Effector memory CD4-positive, alpha-beta T cell (primary cell): ENCODE results near the gene FBXL7.

Experiments
- DNase-seq, 3 donors: peaks; one replicate each; pipeline ENCODE4 v3.0.0-alpha.2; 2020
- H3K27ac ChIP-seq: 2 replicates; pipeline ENCODE4 v1.7.0; 2013; ENCODE audit warnings: mild to moderate bottlenecking, low read length, moderate library complexity; ENCODE audit not compliant: insufficient read depth, poor library complexity, severe bottlenecking
- H3K27me3 ChIP-seq: replicated peaks from 2 replicates; pipeline ENCODE4 v1.7.0; 2013; ENCODE audit warnings: mild to moderate bottlenecking, low read length; ENCODE audit not compliant: insufficient read depth, control insufficient read depth, poor library complexity, severe bottlenecking
- H3K36me3 ChIP-seq: 2 replicates; pipeline ENCODE4 v1.7.0; 2013; ENCODE audit warnings: mild to moderate bottlenecking, low read length, moderate library complexity; ENCODE audit not compliant: control insufficient read depth, insufficient read depth
- H3K4me1 ChIP-seq: 2 replicates; pipeline ENCODE4 v1.7.0; 2013; ENCODE audit warnings: low read length, mild to moderate bottlenecking; ENCODE audit not compliant: control insufficient read depth, insufficient read depth, poor library complexity, severe bottlenecking
- H3K4me3 ChIP-seq: 2 replicates; pipeline ENCODE4 v1.7.0; 2013; ENCODE audit warnings: low read length, low read depth, mild to moderate bottlenecking; ENCODE audit not compliant: insufficient read depth, poor library complexity, severe bottlenecking
- H3K9me3 ChIP-seq: 2 replicates; pipeline ENCODE4 v1.7.0; 2013; ENCODE audit warnings: mild to moderate bottlenecking, low read length, moderate library complexity; ENCODE audit not compliant: control insufficient read depth

FBXL7 gene

GRCh38 chr5:15476977-15477376, 23.0 kb upstream of the FBXL7 start:
- no peak for DNase-seq
- H3K27me3 ChIP-seq = no peaks in the 10 kb centered on the region
- no peaks in the 10 kb centered on the region for H3K36me3 ChIP-seq
- H3K27ac ChIP-seq = no peak overlapping the region
- no peaks in the 10 kb centered on the region for H3K4me1 ChIP-seq
- no peaks in the 10 kb centered on the region for H3K9me3 ChIP-seq
- no peak overlapping the region for H3K4me3 ChIP-seq

DNA sequence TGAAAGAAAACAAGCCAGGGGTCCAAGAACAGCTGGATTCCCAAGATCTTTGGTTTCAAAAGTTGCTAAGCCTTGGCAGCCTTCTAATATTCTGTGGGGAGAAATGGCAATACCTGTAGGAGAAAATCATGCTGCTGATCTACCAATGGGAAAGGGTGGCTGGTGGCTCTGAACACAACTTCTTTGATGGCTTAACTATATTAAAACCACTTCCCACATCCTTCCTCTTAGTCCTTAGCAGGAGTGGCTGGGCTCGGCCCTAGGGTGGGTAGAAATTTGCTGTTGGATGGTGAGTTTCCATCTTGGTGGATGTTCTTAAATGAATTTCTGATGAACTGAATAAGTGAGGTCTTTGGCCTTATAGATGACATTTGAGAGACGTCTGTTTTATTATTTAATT, 19.5 kb upstream of the FBXL7 start:
- Histone ChIP-seq H3K36me3 (no peaks in the 10 kb centered on the region), H3K4me1 (no peaks in the 10 kb centered on the region), H3K9me3 (no peaks in the 10 kb centered on the region), H3K27ac (no peak overlapping the region), H3K27me3 (no peaks in the 10 kb centered on the region), H3K4me3 (no peak overlapping the region)
- no peak for DNase-seq

- Histone ChIP-seq H3K27ac (no peak overlapping the region), H3K36me3 (no peaks in the 10 kb centered on the region), H3K4me3 (no peak overlapping the region), H3K9me3 (no peaks in the 10 kb centered on the region), H3K27me3 (no peaks in the 10 kb centered on the region), H3K4me1 (no peaks in the 10 kb centered on the region)
- DNase-seq = no peak
Measured at GRCh38 chr5:15483351-15484097, 16.5 kb upstream of the FBXL7 start.

- Histone ChIP-seq H3K27ac (no peak overlapping the region), H3K9me3 (no peaks in the 10 kb centered on the region), H3K27me3 (no peaks in the 10 kb centered on the region), H3K36me3 (no peaks in the 10 kb centered on the region), H3K4me3 (no peak overlapping the region), H3K4me1 (no peaks in the 10 kb centered on the region)
- DNase-seq = no peak
Measured at GRCh38 chr5:15487228-15487627, 12.8 kb upstream of the FBXL7 start.

- Histone ChIP-seq H3K9me3 (no peaks in the 10 kb centered on the region), H3K4me3 (no peak overlapping the region), H3K36me3 (no peaks in the 10 kb centered on the region), H3K27me3 (no peaks in the 10 kb centered on the region), H3K4me1 (no peaks in the 10 kb centered on the region), H3K27ac (no peak overlapping the region)
- no peak for DNase-seq
Measured at GRCh38 chr5:15489571-15490235, 10.3 kb upstream of the FBXL7 start.

- Histone ChIP-seq H3K27ac (no peak overlapping the region), H3K4me3 (no peak overlapping the region), H3K36me3 (no peaks in the 10 kb centered on the region), H3K9me3 (no peaks in the 10 kb centered on the region), H3K4me1 (no peaks in the 10 kb centered on the region), H3K27me3 (no peaks in the 10 kb centered on the region)
- DNase-seq = no peak
Measured at GRCh38 chr5:15492545-15492944, 7.4 kb upstream of the FBXL7 start.

- Histone ChIP-seq H3K4me3 (no peak overlapping the region), H3K36me3 (no peaks in the 10 kb centered on the region), H3K27ac (no peak overlapping the region)
Measured at GRCh38 chr5:15493501-15493900, 6.5 kb upstream of the FBXL7 start.

DNA sequence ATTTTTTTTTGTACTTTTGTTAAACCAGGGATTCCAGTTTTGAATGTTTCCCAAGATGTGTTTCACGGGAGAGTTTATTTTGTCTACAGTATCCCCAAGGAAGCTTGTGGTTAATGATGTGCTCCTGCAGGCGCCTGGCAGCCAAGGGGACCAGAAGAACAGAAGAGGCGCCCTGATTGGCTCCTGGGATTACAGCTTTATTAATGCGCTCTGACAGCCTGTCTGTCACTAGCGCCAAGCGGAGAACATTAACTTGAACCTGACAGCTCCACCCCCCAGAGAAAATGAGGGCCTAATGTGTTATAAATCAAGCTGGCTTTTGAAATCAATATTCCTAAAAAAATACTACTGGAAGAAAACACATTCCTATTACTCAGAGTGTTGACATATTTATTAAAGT, 5.0 kb upstream of the FBXL7 start:
- H3K27ac ChIP-seq = no peak overlapping the region
- H3K4me1 ChIP-seq = no peaks in the 10 kb centered on the region
- no peaks in the 10 kb centered on the region for H3K27me3 ChIP-seq
- no peak for DNase-seq
- H3K9me3 ChIP-seq = no peaks in the 10 kb centered on the region
- no peak overlapping the region for H3K4me3 ChIP-seq
- H3K36me3 ChIP-seq = no peaks in the 10 kb centered on the region

More at GRCh38 chr5:15493501-15493900, 6.5 kb upstream of the FBXL7 start:
- no peaks in the 10 kb centered on the region for H3K9me3 ChIP-seq
- H3K27me3 ChIP-seq = no peaks in the 10 kb centered on the region
- H3K4me1 ChIP-seq = no peaks in the 10 kb centered on the region
- DNase-seq = no peak

DNA sequence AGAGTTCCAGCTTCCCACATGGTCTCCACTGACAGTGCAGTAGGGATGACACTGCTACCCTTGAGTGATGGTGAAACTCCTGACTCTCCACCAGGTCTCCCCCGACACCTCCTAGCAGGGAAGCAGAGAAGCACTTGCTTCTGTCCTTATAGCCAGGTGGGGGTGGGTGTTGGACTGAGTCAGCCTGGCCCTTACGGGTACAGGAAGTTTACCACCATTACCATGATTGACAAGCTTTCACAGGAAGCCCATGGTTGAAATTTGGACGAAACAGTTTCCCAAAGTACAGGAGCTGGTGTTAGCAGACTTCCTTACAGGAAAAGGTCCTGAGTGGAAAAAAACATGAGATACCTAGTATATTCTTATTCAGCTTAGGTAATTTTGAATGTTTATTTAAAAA, 3.1 kb upstream of the FBXL7 start:
- Histone ChIP-seq H3K9me3 (no peaks in the 10 kb centered on the region), H3K4me1 (no peaks in the 10 kb centered on the region), H3K27ac (no peak overlapping the region), H3K36me3 (no peaks in the 10 kb centered on the region), H3K27me3 (no peaks in the 10 kb centered on the region), H3K4me3 (no peak overlapping the region)
- DNase-seq = no peak

DNA sequence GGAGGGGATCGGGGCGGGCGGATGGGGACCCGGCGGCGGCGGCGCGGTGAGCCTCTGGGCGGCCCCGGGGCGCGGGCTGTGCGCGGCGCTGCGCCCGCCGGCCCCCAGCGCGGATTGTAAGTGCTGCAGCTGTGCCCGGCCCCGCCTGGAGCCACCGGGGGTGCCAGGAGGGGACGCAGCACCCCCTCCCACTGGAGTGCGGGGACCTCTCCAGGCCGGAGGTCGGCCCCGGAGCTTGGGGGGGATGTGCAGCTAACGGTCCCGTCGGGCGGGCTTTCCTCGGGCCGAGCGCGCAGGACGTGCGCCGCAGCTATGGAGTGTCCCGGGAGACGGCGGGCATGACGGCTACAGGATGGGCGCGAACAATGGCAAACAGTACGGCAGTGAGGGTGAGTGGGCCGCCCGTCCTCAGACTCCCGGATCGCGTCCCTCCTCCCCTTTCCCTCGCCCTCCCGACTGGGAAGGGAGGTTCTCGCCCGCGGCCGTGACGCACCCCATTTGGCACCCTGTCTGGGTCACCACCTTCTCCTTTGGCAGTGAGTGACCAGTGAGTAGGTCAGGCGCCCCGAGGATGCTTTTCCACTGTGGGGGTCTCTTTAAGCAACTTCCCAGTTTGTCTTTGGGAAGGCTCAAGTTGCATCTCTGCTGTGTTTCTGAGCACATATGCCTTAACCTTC, 483 bp downstream of the FBXL7 start:
- no peaks in the 10 kb centered on the region for H3K4me1 ChIP-seq
- no peak overlapping the region for H3K27ac ChIP-seq
- H3K4me3 ChIP-seq = no peak overlapping the region
- DNase-seq = no peak
- no peaks in the 10 kb centered on the region for H3K36me3 ChIP-seq
- no peaks in the 10 kb centered on the region for H3K27me3 ChIP-seq
- H3K9me3 ChIP-seq = no peaks in the 10 kb centered on the region
